IMR-90 (cell line): Measurements from ENCODE around the gene HGFAC.

Source experiments
- CEBPB ChIP-seq: IDR thresholded peaks from 2 replicates; pipeline ENCODE4 v1.6.1; 2012; ENCODE audit warnings: low read depth, low read length, improper control_type of control experiment
- CTCF ChIP-seq: conservative IDR thresholded peaks from 2 replicates; pipeline ENCODE4 v1.5.1; 2012; ENCODE audit warnings: mild to moderate bottlenecking, low read depth, low read length, improper control_type of control experiment
- MAFK ChIP-seq: IDR thresholded peaks from 2 replicates; pipeline ENCODE4 v1.6.1; 2012; ENCODE audit warnings: low read depth, low read length, improper control_type of control experiment
- MAZ ChIP-seq: IDR thresholded peaks from 2 replicates; pipeline ENCODE4 v1.6.1; 2012; ENCODE audit warnings: low read depth, mild to moderate bottlenecking, low read length, improper control_type of control experiment, moderate library complexity, borderline replicate concordance
- MXI1 ChIP-seq: IDR thresholded peaks from 2 replicates; pipeline ENCODE4 v1.6.1; 2012; ENCODE audit warnings: low read depth, mild to moderate bottlenecking, low read length, moderate library complexity, borderline replicate concordance
- NFE2L2 ChIP-seq: fragments of 150-350 bp; IDR thresholded peaks from 2 replicates; pipeline ENCODE4 v1.6.1; 2016; ENCODE audit warnings: low read depth, mild to moderate bottlenecking, low read length
- POLR2A ChIP-seq: IDR thresholded peaks from 2 replicates; pipeline ENCODE4 v1.6.1; 2012; ENCODE audit warnings: mild to moderate bottlenecking, low read depth, low read length
- RAD21 ChIP-seq: IDR thresholded peaks from 2 replicates; pipeline ENCODE4 v1.6.1; 2012; ENCODE audit warnings: low read length, improper control_type of control experiment
- RFX5 ChIP-seq: IDR thresholded peaks from 2 replicates; pipeline ENCODE4 v1.8.0; 2012; ENCODE audit warnings: low read depth, mild to moderate bottlenecking, low read length, moderate library complexity
- SMC3 ChIP-seq: fragments of 150-350 bp; IDR thresholded peaks from 2 replicates; pipeline ENCODE4 v1.6.1; 2016; ENCODE audit warnings: low read depth, mild to moderate bottlenecking, antibody characterized with exemption, low read length, moderate library complexity
- TF ChIP-seq, protein P1 (sequence below): fragments of 150-350 bp; IDR thresholded peaks from 2 replicates; pipeline ENCODE4 v1.6.1; 2016; ENCODE audit warnings: low read depth, mild to moderate bottlenecking, low read length, moderate library complexity, borderline replicate concordance

GRCh38 chr4:3491681-3492405, 50.1 kb downstream of the HGFAC start:
- TF ChIP-seq CTCF (no peak), POLR2A (no peak), MAFK (no peak), RFX5 (no peak), CEBPB (no peak), RAD21 (no peak), MXI1 (no peak), SMC3 (no peak), NFE2L2 (no peak), MAZ (no peak)
- TF ChIP-seq, protein P1, sequence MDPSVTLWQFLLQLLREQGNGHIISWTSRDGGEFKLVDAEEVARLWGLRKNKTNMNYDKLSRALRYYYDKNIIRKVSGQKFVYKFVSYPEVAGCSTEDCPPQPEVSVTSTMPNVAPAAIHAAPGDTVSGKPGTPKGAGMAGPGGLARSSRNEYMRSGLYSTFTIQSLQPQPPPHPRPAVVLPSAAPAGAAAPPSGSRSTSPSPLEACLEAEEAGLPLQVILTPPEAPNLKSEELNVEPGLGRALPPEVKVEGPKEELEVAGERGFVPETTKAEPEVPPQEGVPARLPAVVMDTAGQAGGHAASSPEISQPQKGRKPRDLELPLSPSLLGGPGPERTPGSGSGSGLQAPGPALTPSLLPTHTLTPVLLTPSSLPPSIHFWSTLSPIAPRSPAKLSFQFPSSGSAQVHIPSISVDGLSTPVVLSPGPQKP: no peak
